Measurements from ENCODE around the gene C1D.

C1D gene

GRCh38 chr2:68104111-68104835, 41.5 kb upstream of the C1D start:
- TF ChIP-seq POLR2AphosphoS5 (IDR thresholded peaks at IDR 0.05; ENCODE audit: low read depth, low read length) (no peak), FOXP2 (optimal IDR thresholded peaks at IDR 0.05; ENCODE audit: borderline replicate concordance, extremely low read depth, extremely low read length, insufficient read depth) (no peak), TAF1 (IDR thresholded peaks at IDR 0.05; ENCODE audit: borderline replicate concordance, insufficient read depth, low read length) (no peak), SIN3A (IDR thresholded peaks at IDR 0.05; ENCODE audit: borderline replicate concordance, insufficient read depth, low read length) (no peak), REST (IDR thresholded peaks at IDR 0.05; ENCODE audit: insufficient read depth in 1 of 2, low read depth in 2 of 2, low read length in 2 of 2) (no peak)

DNA sequence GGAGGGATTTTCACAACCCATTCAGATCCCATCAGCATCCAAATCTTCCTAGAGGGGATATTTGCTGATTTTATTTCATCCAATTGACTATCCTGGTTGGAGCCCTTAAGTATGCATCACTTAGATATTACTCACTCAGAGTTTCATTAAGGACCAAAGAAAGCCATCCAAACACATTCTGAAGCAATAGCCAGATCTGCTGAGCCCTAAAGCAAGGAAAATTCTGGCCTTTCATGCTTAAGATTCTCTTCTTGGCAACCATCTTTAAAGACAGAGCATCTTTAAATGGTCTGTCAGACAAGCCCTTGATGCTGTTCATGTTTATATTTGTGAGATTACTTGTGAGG, 40.9 kb upstream of the C1D start:
- TF ChIP-seq TAF1 (IDR thresholded peaks at IDR 0.05; ENCODE audit: borderline replicate concordance, insufficient read depth, low read length) (no peak), FOXP2 (optimal IDR thresholded peaks at IDR 0.05; ENCODE audit: borderline replicate concordance, extremely low read depth, extremely low read length, insufficient read depth) (no peak), REST (IDR thresholded peaks at IDR 0.05; ENCODE audit: insufficient read depth in 1 of 2, low read depth in 2 of 2, low read length in 2 of 2) (no peak), POLR2AphosphoS5 (IDR thresholded peaks at IDR 0.05; ENCODE audit: low read depth, low read length) (no peak), SIN3A (IDR thresholded peaks at IDR 0.05; ENCODE audit: borderline replicate concordance, insufficient read depth, low read length) (no peak)

GRCh38 chr2:68103030-68103708, 40.4 kb upstream of the C1D start:
- TF ChIP-seq TAF1 (IDR thresholded peaks at IDR 0.05; ENCODE audit: borderline replicate concordance, insufficient read depth, low read length) (no peak), REST (IDR thresholded peaks at IDR 0.05; ENCODE audit: insufficient read depth in 1 of 2, low read depth in 2 of 2, low read length in 2 of 2) (no peak), FOXP2 (optimal IDR thresholded peaks at IDR 0.05; ENCODE audit: borderline replicate concordance, extremely low read depth, extremely low read length, insufficient read depth) (no peak), POLR2AphosphoS5 (IDR thresholded peaks at IDR 0.05; ENCODE audit: low read depth, low read length) (no peak)

- TF ChIP-seq FOXP2 (optimal IDR thresholded peaks at IDR 0.05; ENCODE audit: borderline replicate concordance, extremely low read depth, extremely low read length, insufficient read depth) (no peak), POLR2AphosphoS5 (IDR thresholded peaks at IDR 0.05; ENCODE audit: low read depth, low read length) (no peak), REST (IDR thresholded peaks at IDR 0.05; ENCODE audit: insufficient read depth in 1 of 2, low read depth in 2 of 2, low read length in 2 of 2) (no peak), SIN3A (IDR thresholded peaks at IDR 0.05; ENCODE audit: borderline replicate concordance, insufficient read depth, low read length) (no peak), TAF1 (IDR thresholded peaks at IDR 0.05; ENCODE audit: borderline replicate concordance, insufficient read depth, low read length) (no peak)
Measured at GRCh38 chr2:68100189-68100588, 37.4 kb upstream of the C1D start.
